GM18951 (cell line): Measurements from ENCODE around the gene GLT8D1.

ENCODE experiments used
- POLR2A ChIP-seq: IDR thresholded peaks from 4 replicates; pipeline ENCODE4 v1.6.1; 2011; ENCODE audit warnings: mild to moderate bottlenecking; ENCODE audit not compliant: insufficient read length, insufficient read depth; ENCODE audit errors: extremely low read depth
- in situ Hi-C: fragments of 300-500 bp; cut with MboI; formaldehyde crosslinking; loops from one replicate; pipeline ENCODE4 v1.12.0; 2022; ENCODE audit warnings: low sequenced_read_pairs, mixed read lengths, inconsistent platforms; ENCODE audit not compliant: unreplicated experiment

Gene GLT8D1

DNA sequence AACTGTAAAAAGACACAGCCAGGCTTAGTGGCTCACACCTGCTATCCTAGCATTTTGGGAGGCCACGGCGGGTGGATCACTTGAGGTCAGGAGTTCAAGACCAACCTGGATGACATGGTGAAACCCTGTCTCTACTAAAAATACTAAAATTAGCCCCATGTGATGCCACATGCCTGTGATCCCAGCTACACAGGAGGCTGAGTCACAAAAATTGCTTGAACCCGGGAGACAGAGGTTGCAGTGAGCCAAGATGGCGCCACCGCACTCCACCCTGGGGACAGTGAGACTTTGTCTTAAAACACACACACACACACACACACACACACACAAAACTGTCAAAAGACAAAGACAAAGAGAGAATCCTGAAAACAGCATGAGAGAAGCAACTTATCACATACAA lies 18.3 kb upstream of the GLT8D1 start:
- in situ Hi-C loops: no loop called here
- TF ChIP-seq POLR2A: no peak

DNA sequence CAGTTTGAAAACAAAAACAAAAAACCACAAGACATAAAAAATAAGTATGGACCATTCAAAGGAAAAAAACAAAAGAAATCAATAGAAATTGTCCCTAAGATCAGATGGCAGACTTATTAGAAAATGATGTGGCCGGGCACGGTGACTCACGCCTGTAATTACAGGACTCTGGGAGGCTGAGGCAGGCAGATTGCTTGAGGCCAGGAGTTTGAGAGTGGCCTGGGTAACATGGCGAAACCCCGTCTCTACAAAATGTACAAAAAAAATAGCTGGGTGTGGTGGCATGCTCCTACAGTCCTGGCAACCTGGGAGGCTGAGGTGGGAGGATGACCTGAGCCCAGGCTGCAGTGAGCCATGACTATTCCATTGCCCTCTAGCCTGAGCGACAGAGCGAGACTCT lies 16.9 kb upstream of the GLT8D1 start:
- in situ Hi-C loops: no loop called here
- TF ChIP-seq POLR2A: no peak

DNA sequence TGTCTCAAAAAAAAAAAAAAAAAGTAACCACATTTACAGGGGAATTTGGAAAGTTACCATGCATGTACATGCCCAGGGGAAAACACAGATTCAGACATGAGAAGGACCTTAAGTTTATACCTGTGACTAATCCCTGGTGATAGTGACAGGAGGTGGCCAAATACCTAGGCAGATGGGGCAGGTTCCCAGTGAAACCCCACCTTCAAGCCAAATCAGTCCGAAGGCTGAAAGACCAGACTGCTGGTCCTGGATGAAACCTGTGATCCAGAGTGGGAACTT lies 16.1 kb upstream of the GLT8D1 start:
- TF ChIP-seq POLR2A: no peak
- in situ Hi-C loops: no loop called here

DNA sequence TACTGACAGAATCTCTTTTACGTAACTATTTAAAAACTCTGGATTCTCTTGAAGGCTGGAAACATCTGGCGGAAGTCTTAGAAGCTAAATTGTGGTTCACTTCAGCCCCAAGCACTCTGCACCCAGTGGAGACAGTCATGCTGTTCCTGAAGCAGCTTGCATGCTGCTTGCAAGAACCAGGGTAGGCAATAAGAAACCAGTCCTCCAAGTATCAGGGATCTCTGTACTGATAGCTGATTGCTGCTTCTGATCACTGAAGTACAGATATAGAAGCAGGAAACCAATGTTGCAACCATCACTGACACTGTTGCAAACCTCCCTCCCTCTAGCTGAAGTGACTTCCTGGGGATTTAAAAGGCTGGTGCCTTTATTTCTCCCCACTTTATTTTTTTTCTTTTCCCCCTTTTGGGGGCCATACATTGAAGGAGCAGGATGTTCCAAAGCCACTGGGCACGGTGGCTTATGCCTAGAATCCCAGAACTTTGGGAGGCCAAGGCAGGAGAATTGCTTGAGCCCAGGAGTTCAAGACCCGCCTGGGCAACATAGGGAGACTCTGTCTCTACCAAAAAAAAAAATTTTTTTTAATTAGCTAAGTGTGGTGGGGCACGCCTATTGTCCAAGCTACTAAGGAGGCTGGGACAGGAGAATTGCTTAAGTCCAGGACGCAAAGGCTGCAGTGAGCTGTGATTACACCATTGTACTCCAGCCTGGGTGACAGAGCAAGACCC lies 15.6 kb upstream of the GLT8D1 start:
- in situ Hi-C loops: no loop called here
- no peak for TF ChIP-seq POLR2A

DNA sequence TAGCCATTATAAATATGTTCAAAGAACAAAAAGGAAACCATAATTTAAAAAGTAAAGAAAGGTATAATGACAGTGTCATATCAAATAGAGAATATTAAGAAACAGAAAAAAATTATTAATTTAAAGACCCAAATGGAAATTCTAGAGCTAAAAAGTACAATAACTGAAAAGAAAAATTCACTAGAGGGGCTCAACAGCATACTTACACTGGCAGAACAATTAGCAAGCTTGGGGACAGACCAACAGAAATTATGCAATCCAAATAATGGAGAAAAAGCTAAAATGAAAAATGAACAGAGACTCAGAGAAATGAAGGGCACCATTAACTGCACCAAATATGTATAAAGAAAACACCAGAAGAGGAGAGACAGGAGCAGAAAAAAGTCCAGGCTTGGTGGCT lies 14.0 kb upstream of the GLT8D1 start:
- in situ Hi-C loops: no loop called here
- TF ChIP-seq POLR2A: no peak

DNA sequence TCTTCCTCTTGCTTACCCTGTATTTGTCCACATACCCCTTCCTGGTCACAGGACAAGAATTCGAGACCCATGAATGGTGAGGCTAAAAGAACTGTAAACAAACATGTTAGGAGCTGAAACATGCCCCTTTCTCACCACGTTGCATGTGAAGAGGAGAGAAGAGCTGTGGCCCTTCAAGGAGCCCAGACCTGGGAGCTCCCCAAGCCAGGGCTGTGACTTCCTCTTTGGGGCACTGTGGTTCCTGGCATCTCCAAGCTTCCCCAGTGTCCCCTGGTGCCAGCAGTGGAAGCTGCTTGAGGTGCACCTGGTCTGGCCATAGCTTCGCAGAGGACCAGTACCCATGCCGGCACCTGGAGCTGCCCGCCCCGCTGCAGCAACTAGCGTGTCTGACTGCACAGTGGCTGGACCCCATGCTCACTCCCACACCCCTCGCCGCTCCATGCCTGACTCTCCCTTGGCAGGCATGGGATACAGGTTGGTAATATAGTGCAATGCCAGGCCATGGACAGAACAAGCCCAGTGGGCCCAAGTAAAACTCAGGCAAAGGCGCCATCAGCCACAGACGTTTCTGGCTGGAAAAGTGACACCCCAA lies 10.2 kb upstream of the GLT8D1 start:
- in situ Hi-C loops: no loop called here
- no peak for TF ChIP-seq POLR2A

DNA sequence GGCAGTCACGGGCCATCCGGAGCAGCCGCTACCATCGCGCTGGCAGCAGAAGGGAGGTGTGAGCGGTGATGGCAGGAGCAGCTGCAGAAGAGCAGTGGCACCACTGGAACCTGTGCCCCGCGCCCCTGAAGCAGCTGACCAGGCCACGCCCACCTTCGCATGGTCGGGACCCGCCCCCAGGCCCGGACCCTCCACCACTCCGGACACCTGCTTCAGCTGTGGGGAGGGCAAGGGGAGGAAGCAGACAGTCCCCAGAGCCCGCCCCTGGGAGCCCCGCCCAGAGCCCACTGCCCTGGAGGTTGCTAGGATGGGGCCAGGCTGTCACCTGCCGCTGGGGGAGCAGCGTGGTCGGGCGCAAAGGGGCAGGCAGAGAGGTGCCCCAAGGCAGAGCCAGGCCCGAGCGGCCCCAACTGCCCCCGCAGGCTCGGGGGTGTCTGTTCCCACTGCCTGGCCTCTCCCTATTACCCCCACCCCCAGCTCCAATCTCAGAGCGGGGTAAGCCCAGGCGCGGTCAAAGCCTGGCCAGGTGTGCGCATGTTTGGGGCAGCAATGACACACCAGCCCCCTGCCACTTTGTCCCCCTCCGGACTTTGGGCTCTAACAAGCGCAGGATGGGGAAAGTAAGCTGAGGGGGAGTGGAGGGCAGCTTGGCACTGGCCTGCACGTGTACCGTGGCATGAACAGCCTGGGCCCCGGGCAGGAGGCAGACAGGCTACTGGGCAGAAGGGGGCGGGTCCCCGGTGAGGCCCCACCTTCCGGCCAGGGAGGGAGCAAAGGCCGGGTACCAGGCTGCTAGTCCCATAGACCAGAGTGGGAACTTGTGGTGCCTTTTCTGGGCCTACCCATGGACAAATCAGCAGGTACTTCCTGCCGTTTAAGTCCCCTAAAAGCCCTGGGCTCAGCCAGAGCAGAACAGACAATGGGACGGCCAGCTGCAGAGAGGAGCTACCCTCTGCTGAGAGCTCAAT lies 9.0 kb upstream of the GLT8D1 start:
- in situ Hi-C loops: no loop called here
- no peak for TF ChIP-seq POLR2A

DNA sequence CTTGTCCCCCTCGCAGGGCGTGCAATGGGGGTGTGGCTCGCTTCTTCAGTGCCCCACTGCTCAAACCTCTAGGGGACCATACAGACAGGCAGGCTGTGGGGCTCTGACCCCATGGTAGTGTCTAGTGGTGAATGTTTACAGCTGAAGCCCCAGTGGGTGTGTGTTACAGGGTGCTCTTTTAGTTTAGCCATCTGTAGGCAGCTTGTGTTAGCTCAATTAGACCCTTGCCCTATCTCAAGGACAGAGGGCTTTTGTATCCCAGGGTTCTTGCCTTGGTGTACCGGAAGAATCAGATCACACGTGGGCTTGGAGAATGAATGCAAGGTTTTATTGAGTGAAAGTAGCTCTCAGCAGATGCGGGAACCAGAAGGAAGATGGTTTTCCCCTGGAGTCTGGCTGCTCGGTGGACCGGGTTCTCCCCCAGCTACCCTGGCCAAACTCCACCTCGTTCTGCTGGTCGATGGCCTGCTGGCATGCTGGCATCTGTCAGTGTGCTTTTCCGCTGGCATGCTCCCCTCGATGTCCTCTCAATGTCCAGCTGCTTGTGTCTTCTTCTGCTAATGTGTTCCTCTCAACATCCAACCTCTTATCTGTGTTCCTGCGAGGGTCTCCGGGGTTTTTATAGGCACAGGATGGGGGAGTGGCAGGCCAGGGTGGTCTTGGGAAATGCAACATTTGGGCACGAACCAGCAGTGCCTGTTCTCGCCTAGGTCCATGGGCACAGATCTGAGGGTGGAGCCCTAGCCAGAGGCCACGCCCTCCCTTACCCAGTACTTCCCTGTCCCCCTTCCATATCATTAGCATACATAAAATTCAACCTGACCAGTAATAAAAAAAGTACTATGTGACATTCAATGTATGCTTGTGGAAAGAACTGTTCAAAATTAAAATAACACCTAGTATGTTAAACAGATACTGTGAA lies 7.0 kb upstream of the GLT8D1 start:
- in situ Hi-C loops: no loop called here
- no peak for TF ChIP-seq POLR2A

DNA sequence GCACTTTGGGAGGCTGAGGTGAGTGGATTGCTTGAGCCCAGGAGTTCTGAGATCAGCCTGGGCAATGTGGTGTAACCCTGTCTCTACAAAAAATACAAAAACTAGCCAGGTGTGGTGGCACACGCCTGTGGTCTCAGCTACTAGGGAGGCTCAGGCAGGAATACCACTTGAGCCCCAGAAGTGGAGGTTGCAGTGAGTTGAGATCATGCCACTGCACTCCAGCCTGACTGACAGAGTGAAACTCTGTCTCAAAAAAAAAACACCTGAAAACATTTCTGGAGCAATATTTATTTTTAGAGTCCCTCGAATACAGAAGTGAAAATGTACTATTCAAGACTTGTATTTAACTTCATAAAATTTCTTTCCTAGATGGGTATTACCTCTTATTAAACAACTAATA lies 4.9 kb upstream of the GLT8D1 start:
- in situ Hi-C loops: no loop called here
- no peak for TF ChIP-seq POLR2A

DNA sequence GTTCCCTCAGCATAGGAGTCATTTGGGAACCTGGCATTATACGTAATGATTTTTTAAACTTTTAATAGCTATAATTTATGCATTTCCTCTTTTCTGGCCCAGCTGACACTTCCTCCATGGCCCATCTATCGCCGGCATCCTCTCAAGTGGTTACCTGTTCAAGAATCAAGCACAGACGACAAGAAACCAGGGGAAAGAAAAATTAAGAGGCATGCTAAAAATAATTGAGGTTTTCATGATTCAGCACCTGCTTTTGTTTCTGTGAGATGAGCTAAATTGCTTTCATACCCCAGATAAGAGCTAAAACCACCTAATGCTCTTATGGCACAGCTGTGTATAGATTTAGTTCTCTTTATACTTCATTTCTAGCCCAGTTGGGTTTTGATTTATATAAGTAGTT lies 2.0 kb upstream of the GLT8D1 start:
- in situ Hi-C loops: no loop called here
- no peak for TF ChIP-seq POLR2A

DNA sequence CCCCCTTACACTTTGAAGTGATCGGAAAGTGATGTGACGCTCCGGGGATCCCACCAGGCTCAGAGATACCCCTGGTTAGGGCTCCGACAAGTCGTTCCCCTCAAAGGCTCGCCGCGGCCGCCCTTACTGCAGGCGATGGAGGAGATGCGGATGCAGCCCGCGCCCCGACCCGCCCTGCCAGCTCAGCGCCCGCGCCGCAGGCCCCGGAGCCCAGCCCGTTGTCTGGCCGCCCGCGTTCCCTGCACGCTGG lies 228 bp downstream of the GLT8D1 start:
- no peak for TF ChIP-seq POLR2A
- in situ Hi-C loops: no loop called here

DNA sequence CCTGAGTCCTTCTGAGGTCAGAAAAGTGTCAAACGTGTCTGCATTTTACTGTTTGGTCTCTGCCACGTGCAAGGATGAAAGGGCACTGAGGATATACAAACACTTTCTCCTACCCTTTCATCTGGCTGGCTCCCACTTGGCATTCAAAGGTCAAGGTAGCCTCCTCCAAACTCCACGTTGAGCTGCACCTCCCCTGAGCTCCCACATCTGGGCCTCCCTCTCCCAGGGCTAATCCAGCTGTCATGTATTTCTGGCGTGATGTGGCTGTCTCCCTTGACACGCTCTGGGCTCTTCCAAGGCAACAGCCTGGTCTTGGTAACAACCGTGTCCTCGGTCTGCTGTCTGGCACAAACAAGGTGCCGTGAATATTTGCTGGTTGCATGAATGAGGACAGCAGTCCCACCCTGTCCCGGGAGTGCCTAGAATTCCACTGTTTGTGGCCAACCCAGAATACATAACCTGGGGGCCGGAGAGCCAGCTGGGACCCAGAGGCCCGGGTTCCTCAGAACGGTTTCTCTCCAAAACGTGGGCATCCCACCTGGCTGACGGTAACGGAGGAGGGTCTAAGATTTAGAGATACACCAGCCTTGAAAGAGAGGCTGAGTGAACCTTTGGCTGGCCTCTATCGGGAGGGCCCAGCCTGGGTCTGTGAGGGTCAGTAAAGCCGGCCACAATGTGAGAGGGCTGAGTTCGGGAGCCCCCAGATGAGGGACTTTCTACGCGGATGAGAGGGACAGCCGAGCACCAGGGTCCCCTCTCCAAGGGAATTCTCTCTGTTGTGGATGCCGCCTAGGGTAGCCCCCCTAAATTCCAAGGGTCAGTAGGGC lies 767 bp downstream of the GLT8D1 start:
- in situ Hi-C loops: no loop called here
- no peak for TF ChIP-seq POLR2A
